Type B pancreatic cell (in vitro differentiated cells): ENCODE results near the gene TXLNB. TPM values are rescaled to one million over a fixed set of nuclear protein-coding genes. Genes with fewer than 3 reads are reported as not detected.

ENCODE experiments used
- DNase-seq: peaks from one replicate; pipeline ENCODE4 v3.0.0; 2021; ENCODE audit warnings: mixed read lengths; ENCODE audit not compliant: unreplicated experiment; ENCODE audit errors: extremely low spot score
- H3K27ac Mint-ChIP-seq: 2 replicates; pipeline ENCODE4 v1.8.0; 2021; ENCODE audit warnings: mild to moderate bottlenecking, mixed read lengths
- H3K27me3 Mint-ChIP-seq: 2 replicates; pipeline ENCODE4 v1.8.0; 2021; ENCODE audit warnings: mixed read lengths
- H3K36me3 Mint-ChIP-seq: 2 replicates; pipeline ENCODE4 v1.8.0; 2021; ENCODE audit warnings: mixed read lengths
- H3K4me1 Mint-ChIP-seq: one replicate; pipeline ENCODE4 v1.8.0; 2021; ENCODE audit warnings: mixed read lengths; ENCODE audit not compliant: unreplicated experiment
- H3K4me3 Mint-ChIP-seq: 2 replicates; pipeline ENCODE4 v1.8.0; 2021; ENCODE audit warnings: mild to moderate bottlenecking, mixed read lengths
- H3K9me3 Mint-ChIP-seq: 2 replicates; pipeline ENCODE4 v1.8.0; 2021; ENCODE audit warnings: mixed read lengths
- total RNA-seq: library from RNA; stranded (reverse); gene quantifications from 2 replicates; pipeline ENCODE4 v1.2.1, GENCODE V29; 2021; ENCODE audit warnings: low replicate concordance
- TF ChIP-seq, protein P1 (sequence below): fragments of 200-600 bp; sonication (generic); conservative IDR thresholded peaks from 2 replicates; pipeline ENCODE4 v1.5.0; 2021; ENCODE audit warnings: antibody characterized with exemption, mild to moderate bottlenecking

TXLNB gene
- total RNA-seq, 1 donor from 2014 or later: 0.22 TPM

DNA sequence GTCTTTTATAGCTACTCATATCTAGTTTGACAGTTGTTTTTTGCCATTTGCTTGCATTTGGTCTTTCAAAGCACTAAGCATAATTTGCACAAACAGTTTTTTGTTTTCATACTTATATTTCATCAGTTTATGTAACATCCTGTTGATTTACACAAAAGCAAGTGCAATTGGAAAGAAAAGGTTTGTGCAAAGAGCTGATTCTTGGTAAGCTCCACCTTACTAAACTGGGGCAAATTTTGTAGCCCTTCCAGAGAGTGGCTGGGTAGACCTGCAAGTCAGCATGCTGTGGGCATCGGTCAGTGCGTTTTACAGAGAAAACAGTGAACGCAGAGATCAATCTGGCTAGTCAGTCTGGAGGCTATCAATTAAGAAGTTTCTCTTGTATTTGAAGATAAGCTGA, 34.5 kb downstream of the TXLNB start:
- TF ChIP-seq, protein P1, sequence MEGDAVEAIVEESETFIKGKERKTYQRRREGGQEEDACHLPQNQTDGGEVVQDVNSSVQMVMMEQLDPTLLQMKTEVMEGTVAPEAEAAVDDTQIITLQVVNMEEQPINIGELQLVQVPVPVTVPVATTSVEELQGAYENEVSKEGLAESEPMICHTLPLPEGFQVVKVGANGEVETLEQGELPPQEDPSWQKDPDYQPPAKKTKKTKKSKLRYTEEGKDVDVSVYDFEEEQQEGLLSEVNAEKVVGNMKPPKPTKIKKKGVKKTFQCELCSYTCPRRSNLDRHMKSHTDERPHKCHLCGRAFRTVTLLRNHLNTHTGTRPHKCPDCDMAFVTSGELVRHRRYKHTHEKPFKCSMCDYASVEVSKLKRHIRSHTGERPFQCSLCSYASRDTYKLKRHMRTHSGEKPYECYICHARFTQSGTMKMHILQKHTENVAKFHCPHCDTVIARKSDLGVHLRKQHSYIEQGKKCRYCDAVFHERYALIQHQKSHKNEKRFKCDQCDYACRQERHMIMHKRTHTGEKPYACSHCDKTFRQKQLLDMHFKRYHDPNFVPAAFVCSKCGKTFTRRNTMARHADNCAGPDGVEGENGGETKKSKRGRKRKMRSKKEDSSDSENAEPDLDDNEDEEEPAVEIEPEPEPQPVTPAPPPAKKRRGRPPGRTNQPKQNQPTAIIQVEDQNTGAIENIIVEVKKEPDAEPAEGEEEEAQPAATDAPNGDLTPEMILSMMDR: no peak
- H3K4me3 Mint-ChIP-seq: no peak overlapping the region
- no peaks in the 10 kb centered on the region for H3K9me3 Mint-ChIP-seq
- DNase-seq: no peak
- H3K36me3 Mint-ChIP-seq: no peaks in the 10 kb centered on the region
- no peaks in the 10 kb centered on the region for H3K27me3 Mint-ChIP-seq
- peaks cover 2% of the 10 kb centered on the region for H3K4me1 Mint-ChIP-seq
- no peak overlapping the region for H3K27ac Mint-ChIP-seq

DNA sequence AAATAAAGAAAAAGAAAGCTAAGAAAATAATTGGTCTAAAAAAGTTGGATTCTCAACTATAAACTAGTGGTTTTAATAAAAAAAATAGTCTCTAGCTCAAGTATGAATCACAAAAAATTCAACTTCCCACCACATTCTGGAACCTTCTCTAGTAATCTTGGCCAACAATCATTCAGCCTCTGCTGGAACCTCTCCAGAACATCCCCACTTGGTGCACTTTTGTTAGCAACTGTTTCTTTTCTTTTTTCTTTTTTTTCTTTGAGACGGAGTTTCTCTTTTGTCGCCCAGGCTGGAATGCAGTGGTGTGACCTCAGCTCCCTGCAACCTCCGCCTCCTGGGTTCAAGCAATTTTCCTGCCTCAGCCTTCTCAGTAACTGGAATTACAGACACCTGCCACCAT, 35.7 kb downstream of the TXLNB start:
- Mint-ChIP-seq H3K4me1 (no peaks in the 10 kb centered on the region), H3K27ac (no peak overlapping the region), H3K9me3 (no peaks in the 10 kb centered on the region), H3K27me3 (no peaks in the 10 kb centered on the region), H3K4me3 (no peak overlapping the region), H3K36me3 (no peaks in the 10 kb centered on the region)
- TF ChIP-seq, protein P1: no peak
- DNase-seq: no peak

DNA sequence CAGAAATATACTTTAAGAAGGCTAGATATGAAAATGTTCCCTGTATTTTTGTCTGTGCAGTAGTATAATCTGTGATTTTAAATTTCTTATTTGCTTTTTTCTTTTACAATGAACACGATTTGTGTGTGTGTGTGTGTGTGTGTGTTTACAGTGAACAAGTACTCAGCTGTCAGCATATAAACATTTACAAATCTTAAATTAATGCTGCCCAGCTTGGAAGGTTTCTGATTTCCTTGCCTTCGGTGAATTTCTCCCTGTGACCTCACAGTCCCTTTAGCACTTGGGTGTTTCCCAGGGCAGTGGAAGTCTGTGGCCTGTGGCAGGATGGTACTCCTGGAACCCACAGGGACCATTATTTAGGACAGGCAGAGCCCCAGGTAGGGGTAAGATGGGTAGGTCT, 37.6 kb downstream of the TXLNB start:
- Mint-ChIP-seq H3K27ac (no peak overlapping the region), H3K4me1 (no peaks in the 10 kb centered on the region), H3K36me3 (no peaks in the 10 kb centered on the region), H3K4me3 (no peak overlapping the region), H3K27me3 (no peaks in the 10 kb centered on the region), H3K9me3 (no peaks in the 10 kb centered on the region)
- TF ChIP-seq, protein P1: no peak
- DNase-seq: no peak

DNA sequence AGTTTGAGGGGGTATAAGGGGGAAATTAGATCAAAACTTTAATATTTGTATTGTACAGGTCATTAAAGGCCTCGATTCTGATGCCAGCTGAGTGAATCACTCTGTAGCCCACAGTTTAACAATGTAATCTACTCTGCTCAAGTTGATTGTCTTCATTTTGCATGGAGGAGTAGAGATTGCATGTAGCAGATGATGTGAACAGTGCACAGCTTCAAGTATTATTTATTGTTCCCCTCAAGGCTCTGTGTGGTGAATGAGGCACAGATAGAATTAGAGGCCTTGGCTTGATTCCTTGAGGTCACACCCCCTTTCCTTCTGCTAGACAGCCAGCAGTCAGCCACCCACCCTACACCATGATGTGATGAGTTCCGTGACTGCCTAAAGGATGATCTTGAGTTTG, 38.1 kb downstream of the TXLNB start:
- H3K4me1 Mint-ChIP-seq: no peaks in the 10 kb centered on the region
- no peak overlapping the region for H3K27ac Mint-ChIP-seq
- no peaks in the 10 kb centered on the region for H3K27me3 Mint-ChIP-seq
- no peak overlapping the region for H3K4me3 Mint-ChIP-seq
- no peaks in the 10 kb centered on the region for H3K9me3 Mint-ChIP-seq
- DNase-seq: no peak
- H3K36me3 Mint-ChIP-seq: no peaks in the 10 kb centered on the region
- TF ChIP-seq, protein P1: no peak

DNA sequence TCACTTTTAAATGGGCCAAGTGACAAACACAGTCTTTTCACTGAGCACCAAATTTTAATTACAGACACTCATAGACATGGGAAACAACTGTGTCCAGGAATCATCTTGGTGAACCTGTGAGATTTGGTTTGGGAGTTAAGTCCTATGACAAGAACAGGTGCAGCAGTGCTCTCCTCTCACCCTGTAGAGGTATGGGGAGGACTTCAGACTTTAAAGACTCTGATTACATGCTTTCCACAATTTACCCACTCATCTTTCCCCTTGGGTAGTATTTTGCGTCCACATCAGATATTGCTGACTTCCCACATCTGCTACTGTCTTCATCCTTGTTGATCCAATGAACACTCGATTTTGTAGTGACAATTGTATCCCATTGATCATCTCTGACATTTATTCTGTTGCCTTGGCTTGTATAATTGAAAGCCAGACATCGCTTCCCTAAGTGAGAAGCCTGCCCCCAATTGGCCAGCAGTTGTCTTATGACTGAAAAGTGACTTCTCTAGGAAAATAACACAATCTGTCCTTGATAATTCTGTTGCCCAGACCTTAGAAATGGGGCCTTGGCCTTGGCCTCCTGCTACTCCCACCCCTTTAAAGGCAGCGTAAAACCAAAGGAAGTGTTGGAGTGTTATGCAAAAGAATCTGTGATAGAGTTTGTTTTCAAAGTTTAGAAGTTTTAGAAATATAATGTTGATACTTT, 40.0 kb downstream of the TXLNB start:
- H3K27me3 Mint-ChIP-seq: no peaks in the 10 kb centered on the region
- no peak overlapping the region for H3K27ac Mint-ChIP-seq
- TF ChIP-seq, protein P1: no peak
- no peak overlapping the region for H3K4me3 Mint-ChIP-seq
- DNase-seq: no peak
- H3K4me1 Mint-ChIP-seq: no peaks in the 10 kb centered on the region
- no peaks in the 10 kb centered on the region for H3K9me3 Mint-ChIP-seq
- no peaks in the 10 kb centered on the region for H3K36me3 Mint-ChIP-seq
